HG02870 (cell line): ENCODE data around the gene HAPLN1.
A peak's percentile ranks its signal among the peaks of the same experiment; 100 is the strongest.
"Not testable (repeated sequence)": the region's sequence is repeated elsewhere in the genome, so short reads cannot be mapped to it uniquely, and the experiment has no call there.

Source experiments
- ATAC-seq: cut with Tn5 transposase; IDR thresholded peaks from one replicate; pipeline ENCODE4 v1.9.1; 2021; ENCODE audit warnings: mild to moderate bottlenecking, moderate library complexity; ENCODE audit not compliant: unreplicated experiment

The HAPLN1 gene

GRCh38 chr5:83720836-83721537, at the start of gene HAPLN1:
HAPLN1 (minus strand) TSS chr5:83720855; CDS start chr5:83673523, 47,332 bp downstream.
- no peak for ATAC-seq

GRCh38 chr5:83767409-83767992, 46.8 kb upstream of the HAPLN1 start:
- ATAC-seq = no peak

- ATAC-seq = no peak
Observed at GRCh38 chr5:83764101-83764500, 43.4 kb upstream of the HAPLN1 start.

GRCh38 chr5:83760579-83760978, 39.9 kb upstream of the HAPLN1 start:
- ATAC-seq = no peak

- peak; percentile 78 for ATAC-seq
Observed at GRCh38 chr5:83752700-83753099, 32.0 kb upstream of the HAPLN1 start.

- no peak for ATAC-seq
Observed at GRCh38 chr5:83751201-83751600, 30.5 kb upstream of the HAPLN1 start.

- no peak for ATAC-seq
Observed at GRCh38 chr5:83750749-83751148, 30.1 kb upstream of the HAPLN1 start.

GRCh38 chr5:83745816-83746215, 25.2 kb upstream of the HAPLN1 start:
- ATAC-seq = no peak

GRCh38 chr5:83744821-83745220, 24.2 kb upstream of the HAPLN1 start:
- no peak for ATAC-seq

GRCh38 chr5:83742089-83742488, 21.4 kb upstream of the HAPLN1 start:
- no peak for ATAC-seq

GRCh38 chr5:83741571-83741970, 20.9 kb upstream of the HAPLN1 start:
- ATAC-seq = no peak

GRCh38 chr5:83740741-83741140, 20.1 kb upstream of the HAPLN1 start:
- ATAC-seq = peak; percentile 91

- not testable (repeated sequence) for ATAC-seq
Observed at GRCh38 chr5:83736169-83736568, 15.5 kb upstream of the HAPLN1 start.

- ATAC-seq = not testable (repeated sequence)
Observed at GRCh38 chr5:83735058-83735457, 14.4 kb upstream of the HAPLN1 start.

- peak; percentile 57 for ATAC-seq
Observed at GRCh38 chr5:83731638-83732037, 11.0 kb upstream of the HAPLN1 start.

- ATAC-seq = no peak
Observed at GRCh38 chr5:83729362-83729761, 8.7 kb upstream of the HAPLN1 start.

GRCh38 chr5:83726912-83727311, 6.3 kb upstream of the HAPLN1 start:
- no peak for ATAC-seq

GRCh38 chr5:83724935-83725334, 4.3 kb upstream of the HAPLN1 start:
- no peak for ATAC-seq

- ATAC-seq = no peak
Observed at GRCh38 chr5:83724001-83724400, 3.3 kb upstream of the HAPLN1 start.

GRCh38 chr5:83723031-83723430, 2.4 kb upstream of the HAPLN1 start:
- ATAC-seq = no peak

- ATAC-seq = peak; percentile 71
Observed at GRCh38 chr5:83721953-83722901, 1.6 kb upstream of the HAPLN1 start.
